Measurements from ENCODE around the gene RND2. TPM values are rescaled to one million over a fixed set of nuclear protein-coding genes. Genes with fewer than 3 reads are reported as not detected.

The RND2 gene
- total and polyA plus RNA-seq, 2 of the 13 experiments (the other 11 are each of a cell fraction or from before 2014, with no cell fraction given): 0.05 to 0.11 TPM

DNA sequence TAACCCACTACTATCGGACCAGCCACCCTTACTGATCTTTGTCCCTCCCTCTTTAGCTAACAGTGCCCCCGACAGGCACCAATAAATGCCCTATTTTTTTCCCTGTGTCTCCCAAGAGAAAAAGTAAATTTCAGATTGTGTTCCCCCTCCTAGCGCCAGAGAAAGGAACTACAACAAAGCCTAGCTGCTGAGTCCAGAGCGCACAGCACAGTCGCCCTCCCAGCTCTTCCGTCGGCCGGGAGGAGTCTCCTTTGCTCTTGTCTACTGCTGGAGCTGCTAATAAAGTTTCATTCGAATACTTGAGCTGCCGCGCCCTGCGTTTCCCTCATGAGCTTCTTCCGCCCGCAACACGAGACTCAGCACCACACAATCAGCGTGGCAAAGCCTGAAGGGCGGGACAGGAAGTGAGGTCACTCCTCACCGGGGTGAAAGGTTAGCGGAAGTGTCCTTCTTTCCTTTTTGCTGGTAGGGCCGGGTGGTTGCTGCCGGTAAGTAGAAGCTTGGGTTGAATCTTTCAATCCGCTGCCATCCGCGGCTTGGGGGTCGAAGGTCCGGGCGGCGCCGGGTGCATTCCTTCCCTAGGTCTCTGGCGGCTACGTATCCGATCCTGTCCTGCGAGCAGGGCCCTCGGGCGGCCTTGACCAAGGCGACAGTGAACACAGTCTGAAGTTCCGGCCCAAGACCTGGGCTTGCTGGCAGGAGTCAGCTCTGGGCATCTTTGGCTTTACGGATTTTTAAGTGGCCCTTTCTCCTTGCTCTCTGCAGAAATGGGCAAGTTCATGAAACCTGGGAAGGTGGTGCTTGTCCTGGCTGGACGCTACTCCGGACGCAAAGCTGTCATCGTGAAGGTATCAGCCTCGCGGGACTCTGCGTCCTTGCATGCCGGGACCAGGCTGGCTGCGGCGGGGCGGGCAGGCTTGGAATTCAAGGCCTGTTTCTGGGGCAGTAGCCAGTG lies 26.8 kb upstream of the RND2 start, which contains the start of gene RPL27 (continued):
- TF ChIP-seq, protein P1, sequence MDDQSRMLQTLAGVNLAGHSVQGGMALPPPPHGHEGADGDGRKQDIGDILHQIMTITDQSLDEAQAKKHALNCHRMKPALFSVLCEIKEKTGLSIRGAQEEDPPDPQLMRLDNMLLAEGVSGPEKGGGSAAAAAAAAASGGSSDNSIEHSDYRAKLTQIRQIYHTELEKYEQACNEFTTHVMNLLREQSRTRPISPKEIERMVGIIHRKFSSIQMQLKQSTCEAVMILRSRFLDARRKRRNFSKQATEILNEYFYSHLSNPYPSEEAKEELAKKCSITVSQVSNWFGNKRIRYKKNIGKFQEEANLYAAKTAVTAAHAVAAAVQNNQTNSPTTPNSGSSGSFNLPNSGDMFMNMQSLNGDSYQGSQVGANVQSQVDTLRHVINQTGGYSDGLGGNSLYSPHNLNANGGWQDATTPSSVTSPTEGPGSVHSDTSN (CRISPR knock-in tag; IDR thresholded peaks at IDR 0.05; ENCODE audit: borderline replicate concordance): no peak; the same call in 1 of the 2 replicates
- peak; percentile 91 for TF ChIP-seq ZIK1 (CRISPR knock-in tag; IDR thresholded peaks at IDR 0.05; ENCODE audit: borderline replicate concordance, low read depth)
- TF ChIP-seq TFDP2 (CRISPR knock-in tag; IDR thresholded peaks at IDR 0.05): peak; percentile 97
- TF ChIP-seq, protein P2, sequence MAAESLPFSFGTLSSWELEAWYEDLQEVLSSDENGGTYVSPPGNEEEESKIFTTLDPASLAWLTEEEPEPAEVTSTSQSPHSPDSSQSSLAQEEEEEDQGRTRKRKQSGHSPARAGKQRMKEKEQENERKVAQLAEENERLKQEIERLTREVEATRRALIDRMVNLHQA (CRISPR knock-in tag; IDR thresholded peaks at IDR 0.05): 0 out of 2 replicates have a peak, but pooled peaks have one; percentile 34
- peak; percentile 19 for TF ChIP-seq MZF1 (CRISPR knock-in tag; IDR thresholded peaks at IDR 0.05; ENCODE audit: borderline replicate concordance)
- TF ChIP-seq, protein P3, sequence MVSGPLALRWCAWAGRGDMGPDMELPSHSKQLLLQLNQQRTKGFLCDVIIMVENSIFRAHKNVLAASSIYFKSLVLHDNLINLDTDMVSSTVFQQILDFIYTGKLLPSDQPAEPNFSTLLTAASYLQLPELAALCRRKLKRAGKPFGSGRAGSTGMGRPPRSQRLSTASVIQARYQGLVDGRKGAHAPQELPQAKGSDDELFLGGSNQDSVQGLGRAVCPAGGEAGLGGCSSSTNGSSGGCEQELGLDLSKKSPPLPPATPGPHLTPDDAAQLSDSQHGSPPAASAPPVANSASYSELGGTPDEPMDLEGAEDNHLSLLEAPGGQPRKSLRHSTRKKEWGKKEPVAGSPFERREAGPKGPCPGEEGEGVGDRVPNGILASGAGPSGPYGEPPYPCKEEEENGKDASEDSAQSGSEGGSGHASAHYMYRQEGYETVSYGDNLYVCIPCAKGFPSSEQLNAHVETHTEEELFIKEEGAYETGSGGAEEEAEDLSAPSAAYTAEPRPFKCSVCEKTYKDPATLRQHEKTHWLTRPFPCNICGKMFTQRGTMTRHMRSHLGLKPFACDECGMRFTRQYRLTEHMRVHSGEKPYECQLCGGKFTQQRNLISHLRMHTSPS (CRISPR knock-in tag; IDR thresholded peaks at IDR 0.05; ENCODE audit: low read depth): no peak
- TF ChIP-seq THAP7 (CRISPR knock-in tag; IDR thresholded peaks at IDR 0.05): peak; percentile 73; the same call in 1 of the 2 replicates
- TF ChIP-seq ZNF598 (CRISPR knock-in tag; IDR thresholded peaks at IDR 0.05; ENCODE audit: borderline replicate concordance): peak; percentile 96; the same call in 1 of the 2 replicates
- TF ChIP-seq ZC3H4 (CRISPR knock-in tag; IDR thresholded peaks at IDR 0.05; ENCODE audit: borderline replicate concordance): no peak; the same call in 1 of the 2 replicates
- TF ChIP-seq DNMT3B (CRISPR knock-in tag; conservative IDR thresholded peaks at IDR 0.05): peak; percentile 89
- TF ChIP-seq SNAPC4 (CRISPR knock-in tag; IDR thresholded peaks at IDR 0.05): peak; percentile 90
- no peak for TF ChIP-seq KDM6A (CRISPR knock-in tag; IDR thresholded peaks at IDR 0.05; ENCODE audit: low read depth)
- TF ChIP-seq BHLHE40 (IDR thresholded peaks at IDR 0.05; ENCODE audit: low read length): peak; percentile 94
- TF ChIP-seq ERF (CRISPR knock-in tag; IDR thresholded peaks at IDR 0.05): peak; percentile 100
- TF ChIP-seq RARA (CRISPR knock-in tag; IDR thresholded peaks at IDR 0.05): peak; percentile 70

Data from HepG2 (cell line).